H1 (cell line): Measurements from ENCODE around the gene HLA-DQA1. TPM values are rescaled to one million over a fixed set of nuclear protein-coding genes. Genes with fewer than 3 reads are reported as not detected.
"Not testable (repeated sequence)": the region's sequence is repeated elsewhere in the genome, so short reads cannot be mapped to it uniquely, and the experiment has no call there.

ENCODE experiments used
- CTCF ChIA-PET: fragments of 300-600 bp; sonication (Branson Sonifier 250); formaldehyde crosslinking; loops from one replicate; lab custom pipeline; 2021; ENCODE audit not compliant: partially characterized antibody; lab: Charles Lee
- POLR2A ChIA-PET: fragments of 300-600 bp; sonication (Branson Sonifier 250); formaldehyde crosslinking; loops from one replicate; lab custom pipeline; 2021; ENCODE audit warnings: inconsistent platforms; ENCODE audit not compliant: partially characterized antibody; lab: Charles Lee
- DNase-seq, 2 experiments: peaks; one replicate each; pipeline versions ENCODE4 v3.0.0 to v3.0.0-alpha.2; 2010 to 2022; ENCODE audit warnings: low spot score in 2 of 2, low read depth in 1 of 2, mixed read lengths in 1 of 2
- FAIRE-seq: peaks from 2 replicates; lab custom pipeline; 2011; peaks lifted over from hg19 to GRCh38; lab: Jason Lieb, UNC
- H2AFZ ChIP-seq: 2 replicates; pipeline ENCODE4 v1.8.1; 2012; ENCODE audit warnings: low read length, inconsistent platforms
- H2AK5ac ChIP-seq: 2 replicates; pipeline ENCODE4 v1.6.1; 2013; ENCODE audit warnings: low read depth, low read length
- H2BK120ac ChIP-seq: replicated peaks from 2 replicates; pipeline ENCODE3; 2013; ENCODE audit warnings: low read depth, low read length, inconsistent platforms
- H2BK12ac ChIP-seq: 2 replicates; pipeline ENCODE4 v1.6.1; 2013; ENCODE audit warnings: low read depth, low read length
- H2BK15ac ChIP-seq: 2 replicates; pipeline ENCODE4 v1.6.1; 2013; ENCODE audit warnings: low read length
- H2BK20ac ChIP-seq: 2 replicates; pipeline ENCODE4 v1.6.1; 2013; ENCODE audit warnings: low read length
- H2BK5ac ChIP-seq: 2 replicates; pipeline ENCODE4 v1.6.1; 2013; ENCODE audit warnings: low read depth, low read length
- H3K14ac ChIP-seq: 2 replicates; pipeline ENCODE4 v1.6.1; 2013; ENCODE audit warnings: inconsistent platforms; ENCODE audit not compliant: insufficient read length
- H3K18ac ChIP-seq: 2 replicates; pipeline ENCODE4 v1.6.1; 2013; ENCODE audit warnings: low read length; ENCODE audit errors: extremely low read depth
- H3K23ac ChIP-seq: 2 replicates; pipeline ENCODE4 v1.6.1; 2013; ENCODE audit warnings: inconsistent platforms; ENCODE audit not compliant: insufficient read length
- H3K23me2 ChIP-seq: 2 replicates; pipeline ENCODE4 v1.6.1; 2013; ENCODE audit warnings: low read depth, low read length
- H3K27ac ChIP-seq: 2 replicates; pipeline ENCODE4 v1.6.1; 2011; ENCODE audit warnings: low read depth, low read length, inconsistent platforms
- H3K27me3 ChIP-seq, 4 experiments: replicated peaks in 1 of 4; 1 replicate in 1 of 4; 2 replicates in 3 of 4; pipeline versions ENCODE4 v1.6.1 to v1.8.1; 2011 to 2013; ENCODE audit warnings: low read length in 3 of 4, mild to moderate bottlenecking in 3 of 4, inconsistent platforms in 2 of 4, mixed read lengths in 2 of 4, moderate library complexity in 1 of 4; ENCODE audit not compliant: control insufficient read depth in 3 of 4, insufficient read depth in 3 of 4; ENCODE audit errors: extremely low read depth in 1 of 4
- H3K36me3 ChIP-seq, 4 experiments: 2 replicates each; pipeline versions ENCODE4 v1.6.1 to v1.8.1; 2011 to 2013; ENCODE audit warnings: mild to moderate bottlenecking in 4 of 4, low read length in 3 of 4, moderate library complexity in 2 of 4, control low read depth in 1 of 4, inconsistent platforms in 1 of 4; ENCODE audit not compliant: insufficient read depth in 4 of 4, control insufficient read depth in 2 of 4
- H3K4ac ChIP-seq: replicated peaks from 2 replicates; pipeline ENCODE3; 2013; ENCODE audit warnings: low read length, low read depth, mixed read lengths, inconsistent platforms; ENCODE audit not compliant: insufficient read length
- H3K4me1 ChIP-seq, 4 experiments: replicated peaks in 1 of 4; 1 replicate in 1 of 4; 2 replicates in 3 of 4; pipeline versions ENCODE4 v1.6.1 to v1.8.1; 2011 to 2013; ENCODE audit warnings: low read length in 3 of 4, inconsistent platforms in 2 of 4, mixed read lengths in 1 of 4; ENCODE audit not compliant: insufficient read depth in 4 of 4, control insufficient read depth in 3 of 4
- H3K4me2 ChIP-seq, 2 experiments: 2 replicates each; pipeline versions ENCODE4 v1.6.1 to v1.8.1; 2011 to 2013; ENCODE audit warnings: low read depth in 2 of 2, low read length in 2 of 2, control low read depth in 1 of 2, inconsistent platforms in 1 of 2, mild to moderate bottlenecking in 1 of 2; ENCODE audit not compliant: insufficient read depth in 1 of 2
- H3K4me3 ChIP-seq, 4 experiments: fragments of 200-600, 300-600 bp in 1 of 4; sonication (generic), shearing (Covaris generic), sonication (Bioruptor Twin) in 1 of 4; 2 replicates each; pipeline versions ENCODE4 v1.5.1 to v1.8.1; 2011 to 2016; ENCODE audit warnings: low read length in 4 of 4, low read depth in 3 of 4, control low read depth in 2 of 4, inconsistent platforms in 2 of 4, mild to moderate bottlenecking in 2 of 4, mixed read lengths in 1 of 4, moderate library complexity in 1 of 4; ENCODE audit not compliant: insufficient read depth in 2 of 4; ENCODE audit errors: extremely low read depth in 1 of 4
- H3K56ac ChIP-seq: replicated peaks from 2 replicates; pipeline ENCODE3; 2013; ENCODE audit warnings: low read depth, mild to moderate bottlenecking, mixed read lengths, low read length, inconsistent platforms; ENCODE audit not compliant: insufficient read length
- H3K79me1 ChIP-seq: 2 replicates; pipeline ENCODE4 v1.6.1; 2013; ENCODE audit warnings: low read depth, low read length, control low read depth
- H3K79me2 ChIP-seq, 2 experiments: 2 replicates each; pipeline versions ENCODE4 v1.6.1 to v1.8.1; 2012 to 2013; ENCODE audit warnings: low read length in 2 of 2, mild to moderate bottlenecking in 2 of 2, inconsistent platforms in 1 of 2; ENCODE audit not compliant: insufficient read depth in 2 of 2, control insufficient read depth in 1 of 2
- H3K9ac ChIP-seq, 4 experiments: replicated peaks in 1 of 4; 1 replicate in 1 of 4; 2 replicates in 3 of 4; pipeline versions ENCODE4 v1.6.1 to v1.8.1; 2011 to 2013; ENCODE audit warnings: low read depth in 3 of 4, low read length in 3 of 4, control low read depth in 2 of 4, mild to moderate bottlenecking in 2 of 4, moderate library complexity in 2 of 4, inconsistent platforms in 1 of 4; ENCODE audit errors: extremely low read depth in 1 of 4
- H3K9me3 ChIP-seq, 2 experiments: 2 replicates each; pipeline versions ENCODE4 v1.6.1 to v1.8.1; 2012 to 2013; ENCODE audit warnings: mild to moderate bottlenecking in 2 of 2, moderate library complexity in 2 of 2, control low read depth in 1 of 2, inconsistent platforms in 1 of 2, low read depth in 1 of 2, low read length in 1 of 2, mixed read lengths in 1 of 2; ENCODE audit not compliant: insufficient read depth in 2 of 2
- H4K20me1 ChIP-seq, 2 experiments: replicated peaks in 1 of 2; 2 replicates each; pipeline versions ENCODE3 to v1.8.1; 2011 to 2013; ENCODE audit warnings: inconsistent platforms in 2 of 2, low read length in 2 of 2, mild to moderate bottlenecking in 1 of 2; ENCODE audit not compliant: insufficient read depth in 2 of 2, control insufficient read depth in 1 of 2
- H4K5ac ChIP-seq: 2 replicates; pipeline ENCODE4 v1.6.1; 2013; ENCODE audit warnings: low read length, low read depth, mixed read lengths, inconsistent platforms; ENCODE audit not compliant: insufficient read length
- H4K8ac ChIP-seq: 2 replicates; pipeline ENCODE4 v1.8.0; 2013; ENCODE audit warnings: mild to moderate bottlenecking, moderate library complexity, low read length, inconsistent platforms; ENCODE audit not compliant: insufficient read depth; ENCODE audit errors: extremely low read depth
- H4K91ac ChIP-seq: replicated peaks from 2 replicates; pipeline ENCODE3; 2013; ENCODE audit warnings: low read length, mixed read lengths, inconsistent platforms; ENCODE audit not compliant: insufficient read length
- WGBS, 2 experiments: shearing (Covaris generic) in 1 of 2; methylation state at CpG; one replicate each; pipeline versions ENCODE4 v1.1.6 to v1.1.7; 2013 to 2015; ENCODE audit warnings: low lambda C conversion rate in 2 of 2, mixed read lengths in 2 of 2, inconsistent platforms in 1 of 2, low coverage in 1 of 2, missing lambda C conversion rate in 1 of 2; ENCODE audit not compliant: insufficient replicate concordance in 2 of 2, insufficient coverage in 1 of 2, insufficient read length in 1 of 2; ENCODE audit errors: extremely low coverage in 1 of 2, missing lambda C conversion rate in 1 of 2; 5-methylcytosine and 5-hydroxymethylcytosine counted together
- polyA plus RNA-seq, 7 experiments: library from polyadenylated mRNA; depleted of rRNA in 3 of 7; stranded (reverse) in 5 of 7; unstranded in 2 of 7; fragments of >200 nt in 5 of 7; fragments of 200-250 nt in 2 of 7; gene quantifications; 1 replicate in 5 of 7; 2 replicates in 1 of 7; 4 replicates in 1 of 7; pipeline versions ENCODE4 v1.2.1 to v1.2.3, GENCODE V29; 2011 to 2013; ENCODE audit warnings: missing spikeins in 2 of 7, mixed read lengths in 2 of 7
- total RNA-seq: library from RNA; stranded (reverse); fragmentation: NEBNext Ultra II Directional; extraction: Animal tissue kit (Norgen Biotek cat#: 25700); gene quantifications from 2 replicates; pipeline ENCODE4 v1.2.1, GENCODE V29; 2021

Gene HLA-DQA1
- total and polyA plus RNA-seq, 2 of the 8 experiments (the other 6 are each of a cell fraction or from before 2014, with no cell fraction given) = 0.12 TPM; not detected in 1

- H4K5ac ChIP-seq, H3K18ac ChIP-seq, H2BK5ac ChIP-seq, H2BK12ac ChIP-seq, H3K27ac ChIP-seq, H3K27me3 ChIP-seq, H4K91ac ChIP-seq, H3K36me3 ChIP-seq, FAIRE-seq, H4K8ac ChIP-seq, H3K79me1 ChIP-seq, H2BK15ac ChIP-seq, H2BK20ac ChIP-seq, DNase-seq, H3K56ac ChIP-seq, H3K4ac ChIP-seq, POLR2A ChIA-PET, H4K20me1 ChIP-seq, H3K79me2 ChIP-seq, H3K4me1 ChIP-seq, H3K4me3 ChIP-seq, H3K9ac ChIP-seq, H2AK5ac ChIP-seq, H3K23me2 ChIP-seq, H3K14ac ChIP-seq, H2AFZ ChIP-seq, H3K23ac ChIP-seq, H2BK120ac ChIP-seq, H3K4me2 ChIP-seq: not testable (repeated sequence)
- CTCF ChIA-PET = interaction anchor here (1.6 kb wide), 1 partner anchor 18 kb away, joined by 4 read pairs; no protein-coding TSS in a partner anchor
- WGBS, 2 experiments = 91% methylated on average over 7 of the region's 7 CpGs; no CpG with 5 or more reads in 1 of the 2 experiments
- peaks cover 9 to 12% of the 10 kb centered on the region in 2 experiments; a peak in 2 of 4 replicates for H3K9me3 ChIP-seq
Observed at GRCh38 chr6:32674123-32674522, 36.9 kb downstream of the HLA-DQA1 start.
